HepG2 (cell line): Measurements from ENCODE around the gene ERVMER34-1. TPM values are rescaled to one million over a fixed set of nuclear protein-coding genes. Genes with fewer than 3 reads are reported as not detected.

Experiments used
- ATF3 ChIP-seq: sonication (generic); formaldehyde crosslinking; IDR thresholded peaks from 2 replicates; pipeline ENCODE4 v1.4.0; 2020; ENCODE audit warnings: missing genetic modification reagents
- CREM ChIP-seq, 2 experiments: sonication (generic) in 1 of 2; formaldehyde crosslinking in 1 of 2; IDR thresholded peaks; 2 replicates each; pipeline versions ENCODE4 v1.4.0 to v1.6.1; 2016 to 2020; ENCODE audit warnings: antibody characterized with exemption in 1 of 2, mild to moderate bottlenecking in 1 of 2, missing genetic modification reagents in 1 of 2
- FOXJ3 ChIP-seq: sonication (generic); formaldehyde crosslinking; IDR thresholded peaks from 2 replicates; pipeline ENCODE4 v1.4.0; 2020; ENCODE audit warnings: missing genetic modification reagents, mild to moderate bottlenecking, borderline replicate concordance
- GABPB1 ChIP-seq: IDR thresholded peaks from 2 replicates; pipeline ENCODE4 v1.6.1; 2016; ENCODE audit warnings: mild to moderate bottlenecking, missing genetic modification reagents, moderate library complexity, missing compliant biosample characterization
- GFI1 ChIP-seq: sonication (generic); formaldehyde crosslinking; IDR thresholded peaks from 2 replicates; pipeline ENCODE4 v1.5.0; 2020; ENCODE audit warnings: missing genetic modification reagents, mild to moderate bottlenecking, borderline replicate concordance
- NFE2L2 ChIP-seq: fragments of 150-350 bp; IDR thresholded peaks from 2 replicates; pipeline ENCODE4 v1.6.1; 2014; ENCODE audit warnings: low read length
- NKX3-1 ChIP-seq: sonication (generic); formaldehyde crosslinking; IDR thresholded peaks from 2 replicates; pipeline ENCODE4 v1.5.0; 2020; ENCODE audit warnings: missing genetic modification reagents
- NR2C2 ChIP-seq: sonication (generic); formaldehyde crosslinking; IDR thresholded peaks from 2 replicates; pipeline ENCODE4 v1.4.0; 2020; ENCODE audit warnings: missing genetic modification reagents, mild to moderate bottlenecking, moderate library complexity, borderline replicate concordance
- SNAI1 ChIP-seq: sonication (generic); formaldehyde crosslinking; IDR thresholded peaks from 2 replicates; pipeline ENCODE4 v1.5.0; 2020; ENCODE audit warnings: mild to moderate bottlenecking, missing genetic modification reagents, borderline replicate concordance
- ZFP36L2 ChIP-seq: sonication (generic); formaldehyde crosslinking; IDR thresholded peaks from 2 replicates; pipeline ENCODE4 v1.4.0; 2020; ENCODE audit warnings: missing genetic modification reagents
- ZNF282 ChIP-seq: fragments of 450-650 bp; IDR thresholded peaks from 2 replicates; pipeline ENCODE4 v1.6.1; 2018; ENCODE audit not compliant: partially characterized antibody
- ZNF317 ChIP-seq: sonication (generic); formaldehyde crosslinking; IDR thresholded peaks from 2 replicates; pipeline ENCODE4 v1.5.0; 2020; ENCODE audit warnings: mild to moderate bottlenecking, missing genetic modification reagents
- ZNF629 ChIP-seq: sonication (generic); formaldehyde crosslinking; conservative IDR thresholded peaks from 2 replicates; pipeline ENCODE4 v1.5.0; 2020; ENCODE audit warnings: missing genetic modification reagents
- ZNF644 ChIP-seq: IDR thresholded peaks from 2 replicates; pipeline ENCODE4 v1.6.1; 2016; ENCODE audit warnings: low read depth
- ZNF776 ChIP-seq: sonication (generic); formaldehyde crosslinking; IDR thresholded peaks from 2 replicates; pipeline ENCODE4 v1.4.0; 2020; ENCODE audit warnings: mild to moderate bottlenecking, missing genetic modification reagents
- ZNF841 ChIP-seq: sonication (generic); formaldehyde crosslinking; IDR thresholded peaks from 2 replicates; pipeline ENCODE4 v1.8.1; 2023; ENCODE audit warnings: missing genetic modification reagents, borderline replicate concordance
- ZSCAN25 ChIP-seq: sonication (generic); formaldehyde crosslinking; IDR thresholded peaks from 2 replicates; pipeline ENCODE4 v1.8.0; 2022; ENCODE audit warnings: mild to moderate bottlenecking, missing genetic modification reagents
- polyA plus RNA-seq, 8 experiments: library from polyadenylated mRNA; depleted of rRNA in 3 of 8; stranded (reverse) in 7 of 8; unstranded in 1 of 8; fragments of >200 nt; fragmentation: Illumina TruSeq in 4 of 8; extraction: Trizol in 4 of 8; gene quantifications; 2 replicates each; pipeline versions ENCODE4 v1.2.1 to v1.2.3, GENCODE V29; 2011 to 2016; ENCODE audit warnings: low read depth in 4 of 8, missing spikeins in 1 of 8, mixed read lengths in 1 of 8; ENCODE audit not compliant: insufficient read depth in 1 of 8
- total RNA-seq, 5 experiments: library from RNA; depleted of rRNA; stranded (reverse); fragments of >200 nt; fragmentation: Illumina TruSeq; extraction: Trizol; gene quantifications; 2 replicates each; pipeline ENCODE4 v1.2.3, GENCODE V29; 2016; ENCODE audit warnings: low read depth in 1 of 5
- TF ChIP-seq, protein P1 (sequence below): sonication (generic); formaldehyde crosslinking; IDR thresholded peaks from 2 replicates; pipeline ENCODE4 v1.4.0; 2020; ENCODE audit warnings: missing genetic modification reagents
- TF ChIP-seq, protein P2 (sequence below): sonication (generic); formaldehyde crosslinking; IDR thresholded peaks from 2 replicates; pipeline ENCODE4 v1.5.1; 2020; ENCODE audit warnings: mild to moderate bottlenecking, missing genetic modification reagents, borderline replicate concordance
- TF ChIP-seq, protein P3 (sequence below): sonication (generic); formaldehyde crosslinking; IDR thresholded peaks from 2 replicates; pipeline ENCODE4 v1.8.0; 2022; ENCODE audit warnings: low read depth, missing genetic modification reagents

The ERVMER34-1 gene
- total and polyA plus RNA-seq, 2 of the 13 experiments (the other 11 are each of a cell fraction or from before 2014, with no cell fraction given), result 0.04 to 0.35 TPM

DNA sequence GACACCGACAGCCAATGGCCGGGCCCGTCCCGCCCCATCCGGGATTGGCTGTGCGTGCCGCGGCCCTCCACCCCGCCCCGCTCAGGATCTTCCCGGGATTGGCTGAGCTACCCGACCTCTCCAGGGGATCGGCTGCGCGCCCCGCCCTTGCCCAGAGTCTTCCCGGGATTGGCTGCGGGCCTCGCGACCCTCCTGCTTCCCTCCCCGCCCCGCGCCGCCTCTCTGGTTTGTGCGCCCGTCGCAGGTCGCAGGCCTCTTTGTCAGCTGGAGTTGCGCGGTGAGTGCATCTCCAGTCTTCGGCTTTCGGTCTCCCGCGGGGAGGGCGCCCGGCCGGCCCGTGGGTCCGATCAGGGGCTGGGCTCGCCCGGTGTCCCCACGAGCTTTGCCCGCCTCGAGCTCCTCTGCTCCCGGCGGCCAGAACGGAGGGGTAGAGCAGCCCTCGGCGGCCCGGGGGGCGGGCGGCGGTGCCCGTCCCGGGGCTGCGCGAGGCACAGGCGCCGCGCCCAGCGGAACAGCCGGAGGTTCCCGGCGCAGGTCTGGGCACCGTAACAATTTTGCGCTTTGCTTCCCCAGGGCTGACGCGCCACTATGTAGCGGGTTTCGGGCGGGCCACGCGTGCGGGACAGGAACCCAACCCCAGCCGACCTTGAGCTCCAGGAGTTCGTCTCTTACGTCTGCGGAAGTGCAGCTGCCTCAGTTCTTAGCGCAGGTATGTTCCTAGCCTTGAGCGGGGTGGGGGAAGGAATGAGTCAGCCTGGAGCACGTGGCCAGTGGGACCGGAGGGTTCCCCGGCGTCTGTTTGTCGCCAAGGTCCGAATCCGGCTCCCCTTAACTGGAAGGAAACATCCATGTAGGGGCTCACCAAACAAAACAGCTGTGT lies 38.7 kb downstream of the ERVMER34-1 start (continued):
- TF ChIP-seq ATF3 (CRISPR knock-in tag) (peak; percentile 87), ZNF317 (no peak; the same call in 1 of the 2 replicates), GFI1 (CRISPR knock-in tag) (no peak), GABPB1 (CRISPR knock-in tag) (peak; percentile 83), ZNF629 (no peak), ZSCAN25 (CRISPR knock-in tag) (peak; percentile 71; the same call in 1 of the 2 replicates), ZNF644 (CRISPR knock-in tag) (no peak), FOXJ3 (CRISPR knock-in tag) (no peak), ZNF776 (CRISPR knock-in tag) (peak; percentile 58; the same call in 1 of the 2 replicates), ZNF282 (no peak), CREM (IDR thresholded peaks at IDR 0.05) (no peak; the same call in 1 of the 2 replicates), CREM (CRISPR knock-in tag; IDR thresholded peaks at IDR 0.05) (no peak), SNAI1 (CRISPR knock-in tag) (0 out of 2 replicates have a peak, but pooled peaks have one; percentile 64), ZNF841 (CRISPR knock-in tag) (peak; percentile 68; the same call in 1 of the 2 replicates), NKX3-1 (CRISPR knock-in tag) (0 out of 2 replicates have a peak, but pooled peaks have one; percentile 17), NR2C2 (CRISPR knock-in tag) (peak; percentile 87; the same call in 1 of the 2 replicates), ZFP36L2 (CRISPR knock-in tag) (0 out of 2 replicates have a peak, but pooled peaks have one; percentile 21), NFE2L2 (no peak)
- TF ChIP-seq, protein P1, sequence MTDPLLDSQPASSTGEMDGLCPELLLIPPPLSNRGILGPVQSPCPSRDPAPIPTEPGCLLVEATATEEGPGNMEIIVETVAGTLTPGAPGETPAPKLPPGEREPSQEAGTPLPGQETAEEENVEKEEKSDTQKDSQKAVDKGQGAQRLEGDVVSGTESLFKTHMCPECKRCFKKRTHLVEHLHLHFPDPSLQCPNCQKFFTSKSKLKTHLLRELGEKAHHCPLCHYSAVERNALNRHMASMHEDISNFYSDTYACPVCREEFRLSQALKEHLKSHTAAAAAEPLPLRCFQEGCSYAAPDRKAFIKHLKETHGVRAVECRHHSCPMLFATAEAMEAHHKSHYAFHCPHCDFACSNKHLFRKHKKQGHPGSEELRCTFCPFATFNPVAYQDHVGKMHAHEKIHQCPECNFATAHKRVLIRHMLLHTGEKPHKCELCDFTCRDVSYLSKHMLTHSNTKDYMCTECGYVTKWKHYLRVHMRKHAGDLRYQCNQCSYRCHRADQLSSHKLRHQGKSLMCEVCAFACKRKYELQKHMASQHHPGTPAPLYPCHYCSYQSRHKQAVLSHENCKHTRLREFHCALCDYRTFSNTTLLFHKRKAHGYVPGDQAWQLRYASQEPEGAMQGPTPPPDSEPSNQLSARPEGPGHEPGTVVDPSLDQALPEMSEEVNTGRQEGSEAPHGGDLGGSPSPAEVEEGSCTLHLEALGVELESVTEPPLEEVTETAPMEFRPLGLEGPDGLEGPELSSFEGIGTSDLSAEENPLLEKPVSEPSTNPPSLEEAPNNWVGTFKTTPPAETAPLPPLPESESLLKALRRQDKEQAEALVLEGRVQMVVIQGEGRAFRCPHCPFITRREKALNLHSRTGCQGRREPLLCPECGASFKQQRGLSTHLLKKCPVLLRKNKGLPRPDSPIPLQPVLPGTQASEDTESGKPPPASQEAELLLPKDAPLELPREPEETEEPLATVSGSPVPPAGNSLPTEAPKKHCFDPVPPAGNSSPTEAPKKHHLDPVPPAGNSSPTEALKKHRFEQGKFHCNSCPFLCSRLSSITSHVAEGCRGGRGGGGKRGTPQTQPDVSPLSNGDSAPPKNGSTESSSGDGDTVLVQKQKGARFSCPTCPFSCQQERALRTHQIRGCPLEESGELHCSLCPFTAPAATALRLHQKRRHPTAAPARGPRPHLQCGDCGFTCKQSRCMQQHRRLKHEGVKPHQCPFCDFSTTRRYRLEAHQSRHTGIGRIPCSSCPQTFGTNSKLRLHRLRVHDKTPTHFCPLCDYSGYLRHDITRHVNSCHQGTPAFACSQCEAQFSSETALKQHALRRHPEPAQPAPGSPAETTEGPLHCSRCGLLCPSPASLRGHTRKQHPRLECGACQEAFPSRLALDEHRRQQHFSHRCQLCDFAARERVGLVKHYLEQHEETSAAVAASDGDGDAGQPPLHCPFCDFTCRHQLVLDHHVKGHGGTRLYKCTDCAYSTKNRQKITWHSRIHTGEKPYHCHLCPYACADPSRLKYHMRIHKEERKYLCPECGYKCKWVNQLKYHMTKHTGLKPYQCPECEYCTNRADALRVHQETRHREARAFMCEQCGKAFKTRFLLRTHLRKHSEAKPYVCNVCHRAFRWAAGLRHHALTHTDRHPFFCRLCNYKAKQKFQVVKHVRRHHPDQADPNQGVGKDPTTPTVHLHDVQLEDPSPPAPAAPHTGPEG (CRISPR knock-in tag), result peak; percentile 77; the same call in 1 of the 2 replicates
- TF ChIP-seq, protein P2, sequence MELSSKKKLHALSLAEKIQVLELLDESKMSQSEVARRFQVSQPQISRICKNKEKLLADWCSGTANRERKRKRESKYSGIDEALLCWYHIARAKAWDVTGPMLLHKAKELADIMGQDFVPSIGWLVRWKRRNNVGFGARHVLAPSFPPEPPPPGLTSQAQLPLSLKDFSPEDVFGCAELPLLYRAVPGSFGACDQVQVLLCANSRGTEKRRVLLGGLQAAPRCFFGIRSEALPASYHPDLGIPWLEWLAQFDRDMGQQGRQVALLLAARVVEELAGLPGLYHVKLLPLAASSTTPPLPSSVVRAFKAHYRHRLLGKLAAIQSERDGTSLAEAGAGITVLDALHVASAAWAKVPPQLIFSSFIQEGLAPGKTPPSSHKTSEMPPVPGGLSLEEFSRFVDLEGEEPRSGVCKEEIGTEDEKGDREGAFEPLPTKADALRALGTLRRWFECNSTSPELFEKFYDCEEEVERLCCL (CRISPR knock-in tag), result no peak
- TF ChIP-seq, protein P3, sequence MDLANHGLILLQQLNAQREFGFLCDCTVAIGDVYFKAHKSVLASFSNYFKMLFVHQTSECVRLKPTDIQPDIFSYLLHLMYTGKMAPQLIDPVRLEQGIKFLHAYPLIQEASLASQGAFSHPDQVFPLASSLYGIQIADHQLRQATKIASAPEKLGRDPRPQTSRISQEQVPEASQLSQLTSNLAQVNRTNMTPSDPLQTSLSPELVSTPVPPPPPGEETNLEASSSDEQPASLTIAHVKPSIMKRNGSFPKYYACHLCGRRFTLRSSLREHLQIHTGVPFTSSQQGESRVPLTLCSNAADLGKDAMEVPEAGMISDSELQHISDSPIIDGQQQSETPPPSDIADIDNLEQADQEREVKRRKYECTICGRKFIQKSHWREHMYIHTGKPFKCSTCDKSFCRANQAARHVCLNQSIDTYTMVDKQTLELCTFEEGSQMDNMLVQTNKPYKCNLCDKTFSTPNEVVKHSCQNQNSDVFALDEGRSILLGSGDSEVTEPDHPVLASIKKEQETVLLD (CRISPR knock-in tag), result peak; percentile 74
